Measurements from ENCODE around the gene KCNQ5.

KCNQ5 gene

GRCh38 chr6:72639920-72640614 lies 18.2 kb downstream of the KCNQ5 start:
- no peak for DNase-seq (ENCODE audit: low spot score)

DNA sequence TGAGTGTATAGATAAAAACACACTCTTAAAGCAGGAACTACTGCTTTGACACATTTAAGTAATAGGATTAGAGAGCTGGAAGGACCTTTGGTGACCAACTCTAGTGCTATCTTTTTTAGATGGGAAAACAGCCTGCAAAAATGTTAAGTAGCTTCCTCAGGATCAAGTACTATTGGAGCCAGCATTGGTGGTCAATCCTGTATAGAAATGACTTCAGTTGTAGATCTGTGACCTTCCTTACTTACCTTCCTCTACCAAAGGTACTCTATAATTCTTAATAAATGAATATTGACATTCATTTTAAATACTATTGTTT lies 18.7 kb downstream of the KCNQ5 start:
- DNase-seq (ENCODE audit: low spot score), result no peak

- no peak for DNase-seq (ENCODE audit: low spot score)
Measured at GRCh38 chr6:72642435-72642834, 20.6 kb downstream of the KCNQ5 start.

DNA sequence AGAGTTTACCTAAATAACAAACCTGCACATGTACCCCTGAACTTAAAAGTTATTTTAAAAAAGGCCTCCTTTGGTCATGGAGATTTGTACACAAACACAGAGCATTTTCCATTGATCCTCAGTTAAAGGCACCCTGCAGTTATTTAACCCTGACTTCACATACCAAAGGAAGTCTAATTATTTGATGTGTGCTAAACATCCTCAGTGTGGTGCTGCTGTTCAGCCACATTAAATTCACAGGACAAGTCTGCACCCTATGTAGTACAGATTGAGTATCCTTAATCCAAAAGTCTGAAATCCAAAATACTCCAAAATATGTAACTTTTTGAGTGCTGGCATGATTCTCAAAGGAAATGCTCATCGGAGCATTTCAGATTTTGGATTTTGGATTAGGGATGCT lies 21.4 kb downstream of the KCNQ5 start:
- no peak for DNase-seq (ENCODE audit: low spot score)

DNA sequence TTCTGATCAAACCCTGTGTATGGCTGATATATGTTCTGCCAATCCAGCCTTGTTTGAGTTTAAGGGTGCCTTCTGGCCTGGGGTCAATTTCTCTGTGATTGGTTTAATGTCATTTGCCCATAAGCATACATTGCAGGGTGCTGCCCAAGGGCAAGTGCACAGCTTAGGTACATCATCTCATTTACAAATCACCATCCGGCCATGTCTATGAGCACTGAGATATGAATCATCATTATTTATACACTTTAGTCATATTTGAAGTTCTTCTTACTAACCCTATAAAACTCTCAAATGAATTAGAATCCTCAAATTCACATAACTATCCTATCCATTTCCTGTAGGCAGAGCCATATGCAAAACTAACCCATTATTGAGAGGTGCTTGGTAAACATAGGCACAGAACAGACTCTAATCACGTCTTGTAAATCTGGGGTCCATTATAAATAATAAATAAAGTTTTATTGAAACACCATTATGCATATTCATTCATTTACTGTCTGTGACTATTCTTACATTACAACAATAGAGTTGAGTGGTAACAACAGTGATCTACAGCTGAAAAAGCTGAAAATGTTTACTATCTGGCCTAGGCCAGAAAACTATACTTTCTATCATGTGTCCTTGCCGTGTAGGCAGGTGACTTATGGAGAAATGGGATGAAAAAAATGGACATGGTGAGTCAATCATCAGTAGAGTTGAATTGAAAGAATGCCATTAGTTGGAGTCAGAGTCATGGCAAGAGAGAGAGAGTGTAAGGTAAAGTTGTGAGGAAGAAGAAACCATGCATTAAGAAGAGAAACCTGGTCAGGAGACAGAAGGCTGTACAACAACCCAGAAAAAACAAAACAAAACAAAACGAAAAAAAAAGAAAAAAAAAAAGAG lies 25.0 kb downstream of the KCNQ5 start:
- DNase-seq (ENCODE audit: low spot score), result no peak

DNA sequence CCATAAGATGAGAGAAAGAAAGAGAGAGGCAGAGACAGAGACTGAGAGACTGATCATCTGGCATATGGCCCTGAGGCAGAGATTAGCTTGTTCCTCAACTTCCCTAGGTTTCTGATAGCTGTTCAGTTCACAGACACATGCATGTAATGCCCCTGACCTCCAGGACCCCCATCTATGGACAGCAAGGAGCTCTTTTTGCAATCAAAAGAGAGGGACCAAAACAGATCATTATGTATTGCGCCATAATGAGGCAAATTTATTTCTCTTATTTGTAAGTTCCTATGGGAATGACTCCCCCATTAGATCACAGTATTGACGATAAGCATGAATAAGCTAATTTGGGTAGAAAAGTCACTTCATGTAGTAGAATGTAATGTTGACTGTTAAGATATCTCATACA lies 25.6 kb downstream of the KCNQ5 start:
- DNase-seq (ENCODE audit: low spot score), result no peak

GRCh38 chr6:72649032-72649984 lies 27.4 kb downstream of the KCNQ5 start:
- DNase-seq (ENCODE audit: low spot score), result peak; percentile 17

DNA sequence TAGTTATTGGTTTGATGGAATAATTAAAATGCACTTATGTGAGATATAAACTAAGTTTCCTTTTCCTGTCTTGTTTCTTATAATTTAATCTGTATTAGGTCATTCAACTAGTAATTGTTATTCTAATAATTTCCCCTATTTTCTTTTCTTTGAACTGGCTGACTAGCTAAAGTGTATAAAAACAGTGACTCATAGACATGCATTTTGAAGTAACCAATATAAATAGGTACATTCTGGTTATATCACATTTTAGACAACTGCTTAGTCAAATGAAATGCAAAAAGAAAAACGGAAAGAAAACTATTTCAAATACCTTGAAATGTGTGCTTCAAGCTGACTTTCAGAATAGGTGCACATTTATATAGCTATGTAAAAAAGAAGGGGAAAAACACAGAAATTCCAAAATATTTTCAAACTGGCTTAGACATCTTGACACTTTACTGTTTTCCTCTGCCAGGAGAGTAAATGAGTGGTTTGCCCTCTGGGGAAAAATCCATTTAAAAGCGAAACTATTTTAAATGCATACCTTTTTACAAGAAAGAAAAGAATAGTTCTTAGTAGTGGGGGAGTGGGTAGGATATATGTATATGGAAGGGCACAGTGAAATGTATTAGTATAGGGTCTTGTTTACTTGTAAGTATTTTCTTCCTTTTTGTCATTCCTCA lies 28.3 kb downstream of the KCNQ5 start:
- no peak for DNase-seq (ENCODE audit: low spot score)

GRCh38 chr6:72651174-72651573 lies 29.3 kb downstream of the KCNQ5 start:
- DNase-seq (ENCODE audit: low spot score), result no peak

DNA sequence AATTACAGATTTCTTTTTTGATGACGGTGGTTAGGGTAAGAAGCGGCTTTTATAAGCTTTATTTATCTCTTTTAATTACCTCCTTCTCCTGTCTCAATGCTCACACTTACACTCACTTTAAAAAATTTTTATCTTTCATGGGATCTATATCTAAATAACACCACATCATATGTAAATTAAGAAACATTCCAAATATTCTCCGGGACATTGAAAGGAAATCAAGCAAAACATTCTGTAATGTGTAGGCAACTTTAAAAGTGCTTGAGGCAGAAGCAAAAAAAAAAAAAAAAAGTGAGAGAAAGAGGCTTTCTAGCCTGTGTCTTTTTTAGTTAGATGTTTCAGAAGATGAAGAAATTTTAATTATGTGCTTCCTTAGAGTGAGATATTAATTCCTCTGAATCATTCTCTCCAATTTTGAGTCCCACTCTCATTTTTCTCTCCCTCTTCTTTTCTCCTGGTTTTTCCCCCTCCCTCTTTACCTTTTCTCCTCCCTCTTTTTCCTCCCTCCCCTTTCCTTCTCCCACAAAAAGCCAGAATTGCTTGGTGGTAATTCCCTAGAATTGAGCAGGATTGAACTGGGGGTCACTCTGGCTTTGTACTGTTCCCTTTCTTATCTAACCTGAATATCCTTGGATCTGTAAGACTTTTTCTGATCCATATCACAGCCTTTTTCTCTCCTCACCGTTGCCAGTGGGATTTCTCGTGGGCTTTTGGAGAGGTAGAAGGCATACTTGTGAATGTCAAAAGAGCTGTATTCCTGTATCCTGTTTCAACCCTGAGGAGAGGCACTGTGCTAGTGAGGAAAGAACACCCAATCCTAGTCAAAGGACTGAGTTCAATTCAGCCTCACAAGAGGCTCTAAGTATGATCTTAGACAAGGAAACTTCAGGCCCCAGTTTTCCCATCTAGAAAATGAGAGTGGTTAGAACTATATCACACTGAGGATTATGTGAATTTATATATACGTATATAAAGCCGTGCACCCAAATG lies 30.4 kb downstream of the KCNQ5 start:
- no peak for DNase-seq (ENCODE audit: low spot score)

- no peak for DNase-seq (ENCODE audit: low spot score)
Measured at GRCh38 chr6:72653026-72653425, 31.2 kb downstream of the KCNQ5 start.

GRCh38 chr6:72654071-72654621 lies 32.3 kb downstream of the KCNQ5 start:
- no peak for DNase-seq (ENCODE audit: low spot score)

- no peak for DNase-seq (ENCODE audit: low spot score)
Measured at GRCh38 chr6:72657407-72658197, 35.7 kb downstream of the KCNQ5 start.

GRCh38 chr6:72659754-72660153 lies 37.9 kb downstream of the KCNQ5 start:
- no peak for DNase-seq (ENCODE audit: low spot score)

DNA sequence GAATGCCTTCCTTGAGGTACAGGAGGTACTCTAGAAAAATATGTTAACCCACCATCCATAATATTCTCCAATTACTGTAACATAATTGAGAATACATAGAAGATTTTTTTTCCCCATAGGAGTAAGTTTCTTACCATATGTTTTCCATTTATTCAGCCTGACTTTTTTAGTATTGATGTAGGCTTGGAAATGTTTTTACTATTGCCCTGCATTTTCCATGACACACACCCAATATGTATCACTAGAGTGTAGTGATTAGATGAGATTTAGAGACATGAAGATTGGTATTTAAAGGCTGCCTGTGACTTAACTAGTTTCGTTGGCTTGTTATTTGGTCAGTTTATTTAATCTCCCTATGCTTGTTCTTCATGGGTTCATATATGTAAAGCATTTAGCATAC lies 39.5 kb downstream of the KCNQ5 start:
- no peak for DNase-seq (ENCODE audit: low spot score)

- DNase-seq (ENCODE audit: low spot score), result no peak
Measured at GRCh38 chr6:72665599-72665998, 43.7 kb downstream of the KCNQ5 start.

DNA sequence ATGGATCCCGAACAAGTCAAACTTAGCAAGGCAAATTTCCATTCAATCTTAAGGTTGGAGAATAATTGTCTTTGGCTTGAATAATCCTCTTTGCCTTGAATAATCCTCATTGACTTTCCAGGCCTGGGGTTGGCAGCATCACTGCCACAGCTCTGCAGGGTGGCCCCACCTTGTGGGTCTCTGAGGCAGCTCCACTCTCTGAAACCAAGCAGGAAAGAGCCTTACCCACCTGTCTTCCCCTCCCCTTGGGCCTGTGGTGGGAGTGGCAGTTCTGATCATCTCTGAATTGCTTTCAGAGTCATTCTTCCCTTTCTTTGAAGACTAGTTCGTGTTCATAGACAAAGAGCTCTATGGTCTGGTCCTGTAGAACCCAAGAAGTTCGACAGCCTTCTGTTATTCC lies 47.5 kb downstream of the KCNQ5 start:
- DNase-seq (ENCODE audit: low spot score), result no peak

DNA sequence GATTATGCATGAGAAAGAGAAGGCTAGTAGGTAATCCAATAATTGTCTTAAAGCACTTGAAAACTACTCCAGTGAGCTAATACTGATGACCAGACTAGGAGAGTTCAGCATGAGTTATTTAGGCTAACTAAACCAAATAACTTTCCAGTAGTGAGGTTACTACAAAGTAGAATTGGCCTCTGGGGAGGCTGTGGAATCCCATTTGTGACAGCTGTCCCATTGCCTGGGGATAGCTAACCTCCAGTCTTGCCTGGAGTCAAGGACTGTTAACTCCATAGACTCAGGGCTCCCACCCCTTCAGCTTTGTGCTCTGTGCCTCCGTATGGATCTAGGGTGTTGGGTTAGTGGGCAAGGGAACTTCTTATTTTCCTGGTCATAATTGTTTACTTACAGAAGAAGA lies 51.0 kb downstream of the KCNQ5 start:
- no peak for DNase-seq (ENCODE audit: low spot score)

- DNase-seq (ENCODE audit: low spot score), result no peak
Measured at GRCh38 chr6:72674842-72675241, 53.0 kb downstream of the KCNQ5 start.

GRCh38 chr6:72675396-72675795 lies 53.5 kb downstream of the KCNQ5 start:
- no peak for DNase-seq (ENCODE audit: low spot score)
